Measurements from ENCODE around the gene SGTA.
"Not testable (repeated sequence)": the region's sequence is repeated elsewhere in the genome, so short reads cannot be mapped to it uniquely, and the experiment has no call there.

Gene SGTA

DNA sequence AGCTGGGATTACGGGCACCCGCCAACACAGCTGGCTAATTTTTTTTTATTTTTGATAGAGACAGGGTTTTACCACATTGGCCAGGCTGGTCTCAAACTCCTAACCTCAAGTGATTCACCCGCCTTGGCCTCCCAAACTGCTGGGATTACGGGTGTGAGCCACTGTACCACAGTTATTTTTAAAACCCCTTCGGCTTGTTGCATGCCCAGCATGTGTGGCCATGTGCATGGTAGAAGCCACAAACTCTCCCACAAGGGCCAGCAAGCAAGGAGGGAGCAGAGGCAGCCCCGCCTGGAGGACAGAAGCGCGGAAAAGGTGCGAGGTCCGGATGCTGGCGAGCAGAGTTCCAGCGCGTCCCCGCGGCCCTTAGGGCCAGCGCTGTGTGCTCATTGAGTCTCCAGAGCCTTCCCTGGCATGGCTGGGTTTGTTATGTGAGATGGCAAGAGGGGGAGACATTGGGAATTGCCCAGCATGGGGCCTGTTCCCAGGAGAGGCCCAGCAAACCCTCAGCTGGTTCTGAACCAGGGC is 15.1 kb upstream of the SGTA start:
- TF ChIP-seq, protein P1, sequence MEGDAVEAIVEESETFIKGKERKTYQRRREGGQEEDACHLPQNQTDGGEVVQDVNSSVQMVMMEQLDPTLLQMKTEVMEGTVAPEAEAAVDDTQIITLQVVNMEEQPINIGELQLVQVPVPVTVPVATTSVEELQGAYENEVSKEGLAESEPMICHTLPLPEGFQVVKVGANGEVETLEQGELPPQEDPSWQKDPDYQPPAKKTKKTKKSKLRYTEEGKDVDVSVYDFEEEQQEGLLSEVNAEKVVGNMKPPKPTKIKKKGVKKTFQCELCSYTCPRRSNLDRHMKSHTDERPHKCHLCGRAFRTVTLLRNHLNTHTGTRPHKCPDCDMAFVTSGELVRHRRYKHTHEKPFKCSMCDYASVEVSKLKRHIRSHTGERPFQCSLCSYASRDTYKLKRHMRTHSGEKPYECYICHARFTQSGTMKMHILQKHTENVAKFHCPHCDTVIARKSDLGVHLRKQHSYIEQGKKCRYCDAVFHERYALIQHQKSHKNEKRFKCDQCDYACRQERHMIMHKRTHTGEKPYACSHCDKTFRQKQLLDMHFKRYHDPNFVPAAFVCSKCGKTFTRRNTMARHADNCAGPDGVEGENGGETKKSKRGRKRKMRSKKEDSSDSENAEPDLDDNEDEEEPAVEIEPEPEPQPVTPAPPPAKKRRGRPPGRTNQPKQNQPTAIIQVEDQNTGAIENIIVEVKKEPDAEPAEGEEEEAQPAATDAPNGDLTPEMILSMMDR (IDR thresholded peaks at IDR 0.05) = no peak
- Histone ChIP-seq H3K4me3 (no peak overlapping the region), H3K27ac (no peak overlapping the region)
- DNase-seq (ENCODE audit: low spot score) = no peak

DNA sequence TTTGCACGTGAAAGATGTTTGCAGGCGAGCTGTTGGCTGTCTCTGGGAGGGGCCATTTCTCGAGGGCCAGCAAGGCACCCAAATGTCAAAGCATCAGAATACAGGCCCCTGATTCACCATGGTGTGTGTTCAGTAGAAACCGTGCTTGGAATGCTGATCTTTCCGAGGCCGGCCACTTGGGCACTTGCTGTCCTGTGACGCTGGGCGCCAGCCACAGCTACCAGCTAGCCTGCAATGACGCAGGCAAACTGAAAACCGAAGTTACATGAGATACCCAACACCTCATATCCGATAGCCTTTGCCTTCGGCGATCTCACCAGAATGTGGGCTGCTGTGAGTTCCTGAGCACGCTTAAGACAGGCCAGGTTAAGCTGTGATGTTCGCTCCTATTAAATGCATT is 14.2 kb upstream of the SGTA start:
- Histone ChIP-seq H3K4me3 (no peak overlapping the region), H3K27ac (no peak overlapping the region)
- TF ChIP-seq, protein P1 (IDR thresholded peaks at IDR 0.05) = no peak
- DNase-seq (ENCODE audit: low spot score) = no peak

DNA sequence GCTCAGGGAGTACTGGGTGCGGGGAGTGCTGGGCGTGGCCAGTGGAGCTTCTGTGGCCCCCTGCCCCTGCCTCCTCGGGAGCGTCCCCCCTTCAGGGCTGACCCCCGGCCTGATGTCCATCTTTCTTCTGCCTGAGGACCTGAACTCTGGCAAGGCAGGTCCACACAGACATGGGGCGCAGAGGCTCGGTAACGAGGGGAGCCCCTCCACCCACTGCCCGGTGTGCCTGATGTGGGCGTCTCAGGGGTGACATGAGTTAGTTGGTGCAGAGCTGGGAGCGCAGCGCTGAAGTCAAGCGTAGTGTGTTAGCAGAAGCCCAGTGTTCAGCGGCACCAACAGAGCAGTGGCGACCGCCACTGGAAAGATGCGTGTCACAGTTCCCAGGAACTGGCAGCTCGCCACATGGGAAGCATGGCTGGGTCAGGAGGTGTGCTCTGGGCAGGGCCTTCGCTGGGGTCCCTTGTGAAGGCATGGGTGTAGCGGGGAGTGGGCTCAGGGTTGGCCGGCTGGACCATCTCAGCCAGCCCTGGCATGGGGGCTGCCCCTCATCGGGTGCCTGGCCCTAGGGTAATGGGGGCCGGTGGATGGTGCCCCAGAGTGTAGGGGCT is 13.7 kb upstream of the SGTA start:
- no peak overlapping the region for H3K4me3 ChIP-seq
- DNase-seq (ENCODE audit: low spot score) = no peak
- no peak overlapping the region for H3K27ac ChIP-seq
- TF ChIP-seq, protein P1 (IDR thresholded peaks at IDR 0.05) = no peak

DNA sequence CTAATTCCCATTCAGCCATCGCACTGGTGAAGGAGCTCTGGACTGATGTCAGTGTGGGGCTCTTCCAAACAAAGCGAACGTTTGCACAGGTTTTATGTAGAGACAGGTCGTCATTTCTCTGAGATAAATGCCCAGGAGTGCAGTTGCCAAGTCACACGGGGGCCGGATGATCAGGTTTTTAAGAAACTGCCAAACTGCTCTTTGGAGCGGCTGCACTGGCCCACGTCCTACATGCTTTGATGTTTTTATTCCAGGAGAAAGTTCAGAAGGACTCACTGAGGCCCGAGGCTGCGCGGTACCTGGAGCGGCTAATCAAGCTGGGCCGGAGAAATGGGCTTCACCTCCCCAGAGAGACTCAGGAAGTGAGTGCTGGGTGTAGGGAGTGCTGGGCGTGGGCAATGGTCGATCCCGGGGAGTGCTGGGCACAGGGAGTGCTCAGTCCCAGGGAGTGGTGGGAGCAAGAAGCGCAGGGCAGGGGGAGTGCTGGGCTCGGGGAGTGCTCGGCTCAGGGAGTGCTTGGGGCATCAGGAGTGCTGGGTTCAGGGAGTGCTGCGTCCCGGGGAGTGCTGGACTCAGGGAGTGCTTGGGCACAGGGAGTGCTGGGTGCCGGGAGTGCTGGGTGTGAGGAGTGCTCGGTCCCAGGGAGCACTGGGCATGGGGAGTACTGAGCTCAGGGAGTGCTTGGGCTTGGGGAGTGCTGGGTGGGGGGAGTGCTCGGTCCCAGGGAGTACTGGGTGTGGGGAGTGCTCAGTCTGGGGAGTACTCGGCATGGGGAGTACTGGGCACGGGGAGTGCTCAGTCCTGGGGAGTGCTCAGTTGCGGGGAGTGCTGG is 13.0 kb upstream of the SGTA start:
- no peak for DNase-seq (ENCODE audit: low spot score)
- TF ChIP-seq, protein P1 (IDR thresholded peaks at IDR 0.05) = no peak
- Histone ChIP-seq H3K27ac (no peak overlapping the region), H3K4me3 (no peak overlapping the region)

DNA sequence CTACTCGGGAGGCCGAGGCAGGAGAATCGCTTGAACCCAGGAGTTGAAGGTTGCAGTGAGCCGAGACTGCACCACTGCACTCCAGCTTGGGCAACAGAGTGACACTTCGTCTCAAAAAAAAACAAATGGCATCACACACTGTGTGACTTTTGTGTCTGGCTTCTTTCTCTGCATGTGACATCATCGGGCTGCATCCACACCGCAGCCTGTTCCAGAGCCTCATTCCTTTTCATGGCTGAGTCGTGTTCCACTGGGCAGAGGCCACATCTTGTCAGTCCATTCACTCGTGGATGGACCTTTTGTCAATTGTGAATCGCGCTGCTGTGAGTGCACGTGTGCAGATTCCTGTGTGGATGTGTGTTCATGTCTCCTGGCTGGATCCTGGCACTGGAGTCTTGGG is 10.5 kb upstream of the SGTA start:
- TF ChIP-seq, protein P1 (IDR thresholded peaks at IDR 0.05) = no peak
- H3K4me3 ChIP-seq = no peak overlapping the region
- H3K27ac ChIP-seq = no peak overlapping the region
- DNase-seq (ENCODE audit: low spot score) = no peak

DNA sequence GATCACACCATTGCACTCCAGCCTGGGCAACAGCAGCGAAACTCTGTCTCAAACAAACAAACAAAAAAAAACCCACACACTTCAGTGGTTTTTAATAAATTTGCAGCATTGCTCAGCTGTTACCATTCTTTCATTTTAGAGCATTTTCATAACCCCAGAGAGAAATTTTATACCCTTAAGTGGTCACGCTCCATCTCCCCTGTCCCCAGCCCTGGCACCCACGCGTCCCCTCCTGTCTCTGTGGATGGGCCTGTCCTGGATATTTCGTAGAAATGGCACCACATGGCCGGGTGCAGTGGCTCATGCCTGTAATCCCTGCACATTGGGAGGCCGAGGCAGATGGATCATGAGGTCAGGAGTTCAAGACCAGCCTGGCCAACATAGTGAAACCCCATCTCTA is 10.1 kb upstream of the SGTA start:
- Histone ChIP-seq H3K27ac (no peak overlapping the region), H3K4me3 (no peak overlapping the region)
- DNase-seq (ENCODE audit: low spot score) = no peak
- TF ChIP-seq, protein P1 (IDR thresholded peaks at IDR 0.05) = no peak

DNA sequence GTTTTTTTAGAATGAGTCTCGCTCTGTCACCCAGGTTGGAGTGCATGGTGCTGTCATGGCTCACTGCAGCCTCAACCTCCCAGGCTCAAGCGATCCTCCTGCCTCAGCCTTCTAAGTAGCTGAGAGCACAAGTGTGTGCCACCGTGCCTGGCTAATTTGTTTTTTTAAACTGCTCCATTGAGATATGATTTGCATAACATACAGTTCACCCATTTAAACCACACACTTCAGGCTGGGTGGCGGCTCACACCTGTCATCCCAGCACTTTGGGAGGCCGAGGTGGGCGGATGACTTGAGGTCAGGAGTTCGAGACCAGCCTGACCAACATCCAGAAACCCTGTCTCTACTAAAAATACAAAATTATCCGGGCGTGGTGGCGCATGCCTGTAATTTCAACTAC is 9.6 kb upstream of the SGTA start:
- not testable (repeated sequence) for H3K4me3 ChIP-seq; DNase-seq (ENCODE audit: low spot score); H3K27ac ChIP-seq

All from coronary artery (tissue), 2 donors.